ENCODE data around the gene HIPK3. TPM values are rescaled to one million over a fixed set of nuclear protein-coding genes. Genes with fewer than 3 reads are reported as not detected.

HIPK3 gene
- total and polyA plus RNA-seq, 10 of the 15 experiments (the other 5 are each of a cell fraction or from before 2014, with no cell fraction given): 3.4 to 26.5 (median 13.6) TPM

DNA sequence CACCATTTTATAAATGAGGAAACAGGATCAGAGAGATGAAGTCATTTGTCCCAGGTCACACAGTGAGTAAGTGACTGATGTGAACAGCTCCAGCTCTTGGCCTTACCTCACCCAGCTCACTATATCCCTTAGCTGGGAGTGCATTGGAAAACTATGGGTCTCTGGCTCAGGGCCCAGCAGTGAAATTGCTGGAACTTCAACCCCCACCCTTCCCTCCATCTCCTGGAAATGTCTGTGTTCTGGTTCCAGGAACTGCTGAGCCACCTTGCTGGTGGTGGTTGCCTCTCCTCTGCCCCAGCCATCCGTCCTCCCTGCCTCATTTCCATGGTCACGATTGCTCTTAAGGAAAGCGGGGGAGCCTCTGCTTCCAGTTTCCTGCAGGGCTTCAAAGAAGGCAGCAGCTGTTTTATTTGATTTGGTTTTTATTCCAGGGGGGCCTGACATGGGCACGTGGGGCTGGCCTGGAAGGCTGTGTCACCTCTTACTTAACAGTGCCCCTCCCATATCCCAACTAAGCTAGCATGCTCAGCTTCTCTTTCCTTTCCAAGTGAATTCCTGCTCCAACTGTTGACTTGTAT lies 49.7 kb upstream of the HIPK3 start (continued):
- TF ChIP-seq, protein P1, sequence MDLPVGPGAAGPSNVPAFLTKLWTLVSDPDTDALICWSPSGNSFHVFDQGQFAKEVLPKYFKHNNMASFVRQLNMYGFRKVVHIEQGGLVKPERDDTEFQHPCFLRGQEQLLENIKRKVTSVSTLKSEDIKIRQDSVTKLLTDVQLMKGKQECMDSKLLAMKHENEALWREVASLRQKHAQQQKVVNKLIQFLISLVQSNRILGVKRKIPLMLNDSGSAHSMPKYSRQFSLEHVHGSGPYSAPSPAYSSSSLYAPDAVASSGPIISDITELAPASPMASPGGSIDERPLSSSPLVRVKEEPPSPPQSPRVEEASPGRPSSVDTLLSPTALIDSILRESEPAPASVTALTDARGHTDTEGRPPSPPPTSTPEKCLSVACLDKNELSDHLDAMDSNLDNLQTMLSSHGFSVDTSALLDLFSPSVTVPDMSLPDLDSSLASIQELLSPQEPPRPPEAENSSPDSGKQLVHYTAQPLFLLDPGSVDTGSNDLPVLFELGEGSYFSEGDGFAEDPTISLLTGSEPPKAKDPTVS (IDR thresholded peaks at IDR 0.05; ENCODE audit: low read depth, low read length): no peak
- TF ChIP-seq, protein P2, sequence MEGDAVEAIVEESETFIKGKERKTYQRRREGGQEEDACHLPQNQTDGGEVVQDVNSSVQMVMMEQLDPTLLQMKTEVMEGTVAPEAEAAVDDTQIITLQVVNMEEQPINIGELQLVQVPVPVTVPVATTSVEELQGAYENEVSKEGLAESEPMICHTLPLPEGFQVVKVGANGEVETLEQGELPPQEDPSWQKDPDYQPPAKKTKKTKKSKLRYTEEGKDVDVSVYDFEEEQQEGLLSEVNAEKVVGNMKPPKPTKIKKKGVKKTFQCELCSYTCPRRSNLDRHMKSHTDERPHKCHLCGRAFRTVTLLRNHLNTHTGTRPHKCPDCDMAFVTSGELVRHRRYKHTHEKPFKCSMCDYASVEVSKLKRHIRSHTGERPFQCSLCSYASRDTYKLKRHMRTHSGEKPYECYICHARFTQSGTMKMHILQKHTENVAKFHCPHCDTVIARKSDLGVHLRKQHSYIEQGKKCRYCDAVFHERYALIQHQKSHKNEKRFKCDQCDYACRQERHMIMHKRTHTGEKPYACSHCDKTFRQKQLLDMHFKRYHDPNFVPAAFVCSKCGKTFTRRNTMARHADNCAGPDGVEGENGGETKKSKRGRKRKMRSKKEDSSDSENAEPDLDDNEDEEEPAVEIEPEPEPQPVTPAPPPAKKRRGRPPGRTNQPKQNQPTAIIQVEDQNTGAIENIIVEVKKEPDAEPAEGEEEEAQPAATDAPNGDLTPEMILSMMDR (IDR thresholded peaks at IDR 0.05 in 2 of 3, conservative IDR thresholded peaks at IDR 0.05 in 1 of 3; ENCODE audit: control insufficient read depth in 2 of 3, extremely low read depth in 1 of 3, insufficient read depth in 1 of 3, low read depth in 3 of 3, low read length in 3 of 3): no peak
- TF ChIP-seq NR2F1 (conservative IDR thresholded peaks at IDR 0.05): no peak
- no peak for TF ChIP-seq EED (IDR thresholded peaks at IDR 0.05; ENCODE audit: low read depth)
- no peak for TF ChIP-seq ETV6 (conservative IDR thresholded peaks at IDR 0.05 in 1 of 2, IDR thresholded peaks at IDR 0.05 in 1 of 2; ENCODE audit: borderline replicate concordance in 1 of 2, low read depth in 1 of 2)
- TF ChIP-seq YY1 (IDR thresholded peaks at IDR 0.05; ENCODE audit: low read depth, low read length): no peak
- TF ChIP-seq KDM1A (IDR thresholded peaks at IDR 0.05; ENCODE audit: borderline replicate concordance): no peak
- TF ChIP-seq, protein P3, sequence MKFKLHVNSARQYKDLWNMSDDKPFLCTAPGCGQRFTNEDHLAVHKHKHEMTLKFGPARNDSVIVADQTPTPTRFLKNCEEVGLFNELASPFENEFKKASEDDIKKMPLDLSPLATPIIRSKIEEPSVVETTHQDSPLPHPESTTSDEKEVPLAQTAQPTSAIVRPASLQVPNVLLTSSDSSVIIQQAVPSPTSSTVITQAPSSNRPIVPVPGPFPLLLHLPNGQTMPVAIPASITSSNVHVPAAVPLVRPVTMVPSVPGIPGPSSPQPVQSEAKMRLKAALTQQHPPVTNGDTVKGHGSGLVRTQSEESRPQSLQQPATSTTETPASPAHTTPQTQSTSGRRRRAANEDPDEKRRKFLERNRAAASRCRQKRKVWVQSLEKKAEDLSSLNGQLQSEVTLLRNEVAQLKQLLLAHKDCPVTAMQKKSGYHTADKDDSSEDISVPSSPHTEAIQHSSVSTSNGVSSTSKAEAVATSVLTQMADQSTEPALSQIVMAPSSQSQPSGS (IDR thresholded peaks at IDR 0.05; ENCODE audit: low read length): no peak
